HL-60/S4 treated with phorbol 12-myristate 13-acetate at 8.2 ng/mL for 4 days and 3 days (cell line): ENCODE measurements around the gene HES4.
"Not testable (repeated sequence)": the region's sequence is repeated elsewhere in the genome, so short reads cannot be mapped to it uniquely, and the experiment has no call there.

Experiments
- in situ Hi-C: fragments of 300-500 bp; cut with MboI; formaldehyde crosslinking; loops from 2 replicates; pipeline ENCODE4 v1.15.0; 2022; ENCODE audit warnings: low sequenced_read_pairs

Gene HES4

DNA sequence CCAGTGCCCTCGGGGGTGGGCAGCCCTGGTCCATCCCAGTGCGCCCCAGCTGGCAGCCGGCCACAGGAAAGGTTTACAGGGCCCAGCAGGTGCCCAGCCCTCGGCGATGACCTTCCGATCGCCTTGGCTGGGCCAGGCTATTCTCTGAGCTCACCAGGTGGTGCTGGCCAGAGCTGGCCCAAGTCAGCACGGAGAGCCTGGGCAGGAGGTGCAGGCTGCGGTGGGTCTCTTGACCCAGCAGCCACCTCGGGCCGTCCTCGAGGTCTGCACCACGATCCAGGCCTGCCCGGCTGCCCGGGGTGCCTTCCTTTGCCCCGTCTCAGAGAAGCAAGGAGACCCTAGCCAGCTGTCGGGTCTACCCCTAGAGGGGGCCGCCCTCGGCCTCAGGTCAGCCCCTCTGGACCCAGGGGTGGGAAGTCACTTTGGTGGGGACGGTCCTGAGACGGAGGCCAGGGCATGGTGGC is 18.4 kb downstream of the HES4 start:
- in situ Hi-C loops, result no loop called here

DNA sequence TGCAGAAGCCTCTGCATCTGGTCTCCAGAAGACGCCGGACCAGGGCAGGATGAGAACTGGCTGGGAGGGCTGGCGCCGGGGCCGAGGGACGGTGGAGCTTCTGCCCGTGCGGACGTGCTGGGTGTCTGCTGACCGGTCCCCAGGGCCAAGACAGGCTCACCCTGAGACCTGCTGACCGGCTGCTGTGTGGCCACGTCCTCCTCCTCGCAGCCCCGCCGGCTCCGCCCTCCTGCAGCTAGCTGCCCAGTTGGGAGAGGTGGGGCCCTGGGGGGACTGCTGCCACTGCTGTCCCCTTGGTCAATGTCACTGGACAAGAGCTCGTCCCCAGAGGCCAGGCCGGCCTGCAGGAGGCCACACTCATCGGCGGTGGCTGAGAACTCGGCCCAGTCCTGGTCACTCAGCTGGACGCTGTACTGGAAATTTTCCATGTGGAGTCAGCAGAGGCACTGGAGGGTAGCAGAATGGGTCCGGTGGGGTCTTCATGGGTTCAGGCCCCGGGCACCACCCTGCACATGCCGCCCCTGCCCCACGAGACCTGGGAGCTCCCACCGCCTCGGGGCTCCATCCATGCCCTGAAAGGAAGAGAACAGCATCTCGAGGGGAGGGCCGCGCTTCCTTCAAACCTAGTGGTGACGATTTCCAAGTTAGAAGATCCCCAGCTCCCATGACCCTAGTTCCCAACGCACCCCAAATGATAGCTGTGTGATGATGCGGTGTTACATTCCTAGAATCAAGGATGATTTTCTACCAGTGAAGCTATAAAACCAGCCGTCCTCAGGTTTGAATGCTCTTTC is 19.1 kb downstream of the HES4 start:
- in situ Hi-C loops, result no loop called here

DNA sequence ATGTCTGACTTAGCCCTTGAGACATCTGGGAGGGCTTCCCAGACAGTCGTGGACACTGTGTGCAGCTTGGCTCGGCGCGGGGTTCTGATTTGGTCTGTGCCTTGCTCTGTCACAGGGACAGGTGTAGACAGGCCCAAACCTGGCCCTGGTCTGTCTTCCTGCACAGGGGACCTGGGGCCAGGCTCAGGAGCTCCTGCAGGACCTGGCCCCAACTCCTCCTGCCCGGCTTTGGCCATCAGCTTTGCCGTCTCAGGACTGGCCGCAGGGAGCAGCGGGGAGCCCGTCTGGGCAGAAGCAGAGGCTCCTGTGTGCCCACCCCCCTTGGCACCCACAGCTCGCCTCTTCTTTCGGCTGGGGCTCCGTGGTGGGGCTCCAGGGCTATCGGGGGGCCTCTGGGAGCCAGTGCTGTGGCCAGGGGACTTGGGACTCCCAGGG is 19.7 kb downstream of the HES4 start:
- in situ Hi-C loops, result no loop called here

- in situ Hi-C loops, result no loop called here
These were observed 20.2 kb downstream of the HES4 start for GRCh38 chr1:979744-980072.

DNA sequence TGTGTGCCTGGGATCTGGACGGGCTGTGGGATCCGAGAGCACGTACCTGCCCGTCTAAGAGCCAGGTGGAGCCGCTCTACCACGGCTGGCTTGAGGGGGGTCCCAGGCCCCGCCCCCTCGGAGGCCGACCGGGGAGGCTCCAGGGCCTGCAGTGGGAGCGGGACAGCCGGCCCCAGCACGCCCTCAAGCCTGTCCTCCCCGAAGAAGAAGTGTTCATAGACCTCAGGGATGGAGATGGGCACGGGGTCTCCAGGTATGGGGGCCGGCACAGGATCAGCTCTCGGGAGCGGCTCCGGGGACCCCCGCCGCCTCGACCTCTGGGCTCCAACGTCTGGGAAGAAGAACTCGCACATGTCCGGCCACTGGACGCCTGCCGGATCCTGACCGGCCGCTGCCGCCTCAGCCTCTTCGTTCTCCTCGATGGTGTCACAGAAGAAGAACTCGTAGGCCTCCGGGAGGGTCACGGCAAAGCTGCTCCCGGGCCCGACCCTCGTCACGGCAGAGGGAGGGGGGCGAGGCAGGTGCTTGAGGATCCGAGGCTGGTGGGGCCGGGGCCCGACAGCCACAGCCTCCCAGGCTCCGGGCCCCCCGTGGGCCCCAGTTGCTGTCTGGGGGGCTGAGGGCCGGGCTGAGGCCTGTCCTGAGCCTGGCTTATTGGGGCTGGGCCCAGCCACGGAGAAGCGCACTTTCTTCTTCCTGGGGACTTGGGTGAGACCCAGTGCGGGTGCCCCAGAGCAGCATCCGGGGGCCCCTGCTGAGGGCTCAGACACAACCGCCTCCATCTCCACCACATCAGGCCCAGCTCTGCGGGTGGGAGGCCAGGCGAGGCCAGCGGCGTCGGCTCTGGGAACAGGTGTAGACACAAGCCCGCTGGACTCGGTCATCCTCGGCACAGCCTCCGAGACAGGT is 20.8 kb downstream of the HES4 start:
- in situ Hi-C loops, result no loop called here

GRCh38 chr1:978069-978834 is 21.6 kb downstream of the HES4 start:
- in situ Hi-C loops, result no loop called here

DNA sequence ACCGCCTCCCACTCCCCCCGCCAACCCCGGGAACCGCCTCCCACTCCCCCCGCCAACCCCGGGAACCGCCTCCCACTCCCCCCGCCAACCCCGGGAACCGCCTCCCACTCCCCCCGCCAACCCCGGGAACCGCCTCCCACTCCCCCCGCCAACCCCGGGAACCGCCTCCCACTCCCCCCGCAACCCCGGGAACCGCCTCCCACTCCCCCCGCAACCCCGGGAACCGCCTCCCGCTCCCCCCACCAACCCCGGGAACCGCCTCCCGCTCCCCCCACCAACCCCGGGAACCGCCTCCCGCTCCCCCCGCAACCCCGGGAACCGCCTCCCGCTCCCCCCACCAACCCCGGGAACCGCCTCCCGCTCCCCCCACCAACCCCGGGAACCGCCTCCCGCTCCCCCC is 23.1 kb downstream of the HES4 start:
- in situ Hi-C loops, result not testable (repeated sequence)

GRCh38 chr1:975896-976683 is 23.8 kb downstream of the HES4 start:
- in situ Hi-C loops, result no loop called here

- in situ Hi-C loops, result no loop called here
These were observed 24.5 kb downstream of the HES4 start for GRCh38 chr1:975365-975764.

DNA sequence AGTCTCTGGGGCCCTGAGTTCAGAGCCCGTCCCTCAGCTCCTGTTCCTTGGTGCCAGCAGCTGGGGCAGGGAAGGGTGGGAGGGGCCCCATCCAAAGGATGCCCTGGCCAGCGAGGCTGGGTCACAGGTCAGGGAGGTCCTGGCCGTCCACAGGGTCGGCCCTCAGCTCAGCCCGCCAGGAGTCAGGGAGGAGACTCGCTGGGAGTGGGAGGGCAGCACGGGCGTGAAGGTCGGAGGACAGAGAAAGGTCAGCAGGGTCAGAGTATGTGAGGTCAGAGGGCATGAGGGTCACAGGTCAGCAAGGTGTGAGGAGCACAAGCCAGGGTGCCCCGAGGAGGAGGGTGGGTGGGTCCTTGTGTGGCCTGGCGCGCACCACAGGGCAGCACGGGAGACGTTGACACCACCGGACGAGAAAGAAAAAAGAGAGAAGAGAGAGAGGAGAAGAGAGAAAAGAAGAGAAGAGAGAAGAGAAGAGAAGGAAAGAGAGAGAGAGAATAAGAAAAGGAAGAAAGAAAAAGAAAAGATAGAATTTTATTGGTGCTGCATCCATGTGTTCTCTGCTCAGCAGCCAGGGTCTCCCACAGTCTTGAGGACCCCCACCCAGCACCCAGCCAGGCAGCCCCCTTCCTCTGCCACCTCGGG is 25.1 kb downstream of the HES4 start:
- in situ Hi-C loops, result no loop called here

DNA sequence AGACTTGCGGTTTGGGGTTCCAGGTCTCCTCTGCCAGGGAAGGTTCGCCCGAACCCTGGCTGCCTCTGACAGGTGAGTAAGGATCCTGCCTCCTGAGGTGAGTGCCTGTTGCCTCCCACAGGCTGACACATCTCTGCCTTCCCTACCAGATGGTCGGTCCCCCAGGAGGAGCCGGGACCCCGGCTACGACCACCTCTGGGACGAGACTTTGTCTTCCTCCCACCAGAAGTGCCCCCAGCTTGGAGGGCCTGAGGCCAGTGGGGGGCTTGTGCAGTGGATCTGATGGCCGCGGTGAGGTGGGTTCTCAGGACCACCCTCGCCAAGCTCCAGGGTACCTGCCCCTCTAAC is 25.6 kb downstream of the HES4 start:
- in situ Hi-C loops, result no loop called here

DNA sequence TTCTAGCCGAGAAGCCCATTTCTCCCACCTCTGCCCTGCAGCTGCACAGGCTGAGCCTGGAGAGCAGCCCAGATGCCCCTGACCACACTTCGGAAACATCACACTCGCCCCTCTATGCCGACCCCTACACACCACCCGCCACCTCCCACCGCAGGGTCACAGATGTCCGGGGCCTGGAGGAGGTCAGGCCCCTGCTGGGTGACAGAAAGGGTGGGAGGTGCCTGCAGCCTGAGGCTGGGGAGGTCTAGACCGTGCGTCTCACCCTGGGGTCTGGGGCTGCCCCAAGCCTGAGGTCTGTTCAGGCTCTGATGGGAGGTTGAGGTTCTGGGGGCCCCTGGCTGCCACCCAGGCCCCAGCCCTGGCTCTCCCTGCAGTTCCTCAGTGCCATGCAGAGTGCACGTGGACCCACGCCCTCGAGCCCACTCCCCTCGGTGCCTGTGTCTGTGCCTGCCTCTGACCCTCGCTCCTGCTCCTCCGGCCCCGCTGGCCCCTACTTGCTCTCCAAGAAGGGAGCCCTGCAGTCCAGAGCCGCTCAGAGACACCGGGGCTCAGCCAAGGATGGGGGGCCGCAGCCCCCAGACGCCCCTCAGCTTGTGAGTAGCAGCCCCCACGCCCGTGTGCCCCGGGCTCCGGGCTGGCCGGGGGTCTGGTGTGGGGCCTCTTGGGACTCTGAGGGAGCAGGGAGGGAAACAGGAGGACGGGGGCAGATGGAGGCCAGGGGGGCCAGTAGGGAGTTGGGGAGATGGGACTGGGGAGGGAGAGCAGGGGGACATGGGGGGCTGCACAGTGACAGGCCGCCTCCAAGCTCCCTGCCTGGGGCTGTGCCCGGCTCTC is 26.2 kb downstream of the HES4 start:
- in situ Hi-C loops, result no loop called here

- in situ Hi-C loops, result no loop called here
These were observed 27.0 kb downstream of the HES4 start for GRCh38 chr1:972726-973458.

DNA sequence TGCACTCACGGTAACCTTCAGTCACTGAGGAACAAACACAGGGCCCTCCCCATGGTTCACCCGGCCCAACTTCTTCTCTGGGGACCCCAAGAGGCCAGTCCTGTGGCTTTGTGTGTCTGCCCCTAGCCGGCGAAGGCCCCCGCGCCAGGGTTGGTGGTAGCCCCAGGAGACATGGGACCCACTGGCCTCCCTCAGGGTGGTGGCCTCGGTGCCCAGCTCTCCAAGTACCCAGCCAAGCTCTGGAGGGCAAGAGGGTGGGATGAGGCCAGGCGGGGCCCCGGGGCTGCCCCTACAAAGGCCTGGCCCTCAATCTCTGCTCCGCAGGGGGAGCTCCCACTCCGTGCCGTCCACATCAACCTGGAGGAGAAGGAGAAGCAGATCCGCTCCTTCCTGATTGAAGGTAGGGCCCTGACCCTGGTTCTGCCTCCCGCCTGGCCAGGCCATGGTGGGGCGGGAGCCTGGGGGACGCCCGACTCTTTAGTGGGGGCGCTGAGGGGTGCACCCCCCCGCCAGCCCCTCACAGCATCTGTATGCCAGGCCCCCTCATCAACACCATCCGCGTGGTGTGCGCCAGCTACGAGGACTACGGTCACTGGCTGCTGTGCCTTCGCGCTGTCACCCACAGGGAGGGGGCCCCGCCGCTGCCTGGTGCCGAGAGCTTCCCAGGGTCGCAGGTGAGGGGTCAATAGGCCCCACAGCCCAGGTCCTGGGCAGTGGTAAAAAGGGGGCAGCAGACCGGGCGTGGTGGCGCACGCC is 28.0 kb downstream of the HES4 start:
- in situ Hi-C loops, result no loop called here

DNA sequence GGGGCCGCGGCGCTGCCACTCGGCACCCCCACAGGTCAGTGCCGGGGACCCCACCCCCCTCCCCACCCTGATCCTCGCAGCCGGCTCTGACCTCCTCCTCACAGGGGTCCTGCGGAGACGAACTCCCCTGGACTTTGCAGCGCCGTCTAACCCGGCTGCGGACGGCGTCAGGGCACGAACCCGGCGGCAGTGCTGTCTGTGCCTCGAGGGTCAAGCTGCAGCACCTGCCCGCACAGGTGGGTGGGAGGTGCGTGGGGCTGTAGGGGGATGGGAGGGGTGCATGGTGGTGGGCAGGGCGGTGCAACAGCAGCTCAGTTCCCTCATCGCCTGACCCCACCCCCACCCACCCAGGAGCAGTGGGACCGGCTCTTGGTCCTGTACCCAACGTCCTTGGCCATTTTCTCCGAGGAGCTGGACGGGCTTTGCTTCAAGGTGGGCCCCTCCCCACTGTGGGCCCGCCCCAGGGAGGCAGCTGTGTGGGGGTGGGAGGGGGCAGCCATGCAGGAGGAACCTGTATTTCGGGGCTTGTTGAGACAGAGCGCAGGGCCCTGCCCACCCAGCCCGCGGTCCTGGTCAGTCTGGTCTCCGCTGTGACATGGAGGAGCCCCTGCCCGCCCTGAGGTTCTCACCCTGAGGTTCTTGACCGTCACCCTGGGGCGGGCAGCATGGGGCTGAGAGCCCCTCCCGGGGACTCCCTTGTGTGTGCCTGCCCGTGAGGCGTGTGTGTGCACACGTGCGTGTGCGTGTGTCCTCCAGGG is 28.7 kb downstream of the HES4 start:
- in situ Hi-C loops, result no loop called here

GRCh38 chr1:970242-970972 is 29.5 kb downstream of the HES4 start:
- in situ Hi-C loops, result no loop called here
